Effector memory CD4-positive, alpha-beta T cell (primary cell): Measurements from ENCODE around the gene SELENOV.
"Not testable (repeated sequence)": the region's sequence is repeated elsewhere in the genome, so short reads cannot be mapped to it uniquely, and the experiment has no call there.

Experiments used
- DNase-seq, 3 donors: peaks; one replicate each; pipeline ENCODE4 v3.0.0-alpha.2; 2020
- H3K27ac ChIP-seq: 2 replicates; pipeline ENCODE4 v1.7.0; 2013; ENCODE audit warnings: mild to moderate bottlenecking, low read length, moderate library complexity; ENCODE audit not compliant: insufficient read depth, poor library complexity, severe bottlenecking
- H3K27me3 ChIP-seq: replicated peaks from 2 replicates; pipeline ENCODE4 v1.7.0; 2013; ENCODE audit warnings: mild to moderate bottlenecking, low read length; ENCODE audit not compliant: insufficient read depth, control insufficient read depth, poor library complexity, severe bottlenecking
- H3K36me3 ChIP-seq: 2 replicates; pipeline ENCODE4 v1.7.0; 2013; ENCODE audit warnings: mild to moderate bottlenecking, low read length, moderate library complexity; ENCODE audit not compliant: control insufficient read depth, insufficient read depth
- H3K4me1 ChIP-seq: 2 replicates; pipeline ENCODE4 v1.7.0; 2013; ENCODE audit warnings: low read length, mild to moderate bottlenecking; ENCODE audit not compliant: control insufficient read depth, insufficient read depth, poor library complexity, severe bottlenecking
- H3K4me3 ChIP-seq: 2 replicates; pipeline ENCODE4 v1.7.0; 2013; ENCODE audit warnings: low read length, low read depth, mild to moderate bottlenecking; ENCODE audit not compliant: insufficient read depth, poor library complexity, severe bottlenecking
- H3K9me3 ChIP-seq: 2 replicates; pipeline ENCODE4 v1.7.0; 2013; ENCODE audit warnings: mild to moderate bottlenecking, low read length, moderate library complexity; ENCODE audit not compliant: control insufficient read depth

The SELENOV gene

DNA sequence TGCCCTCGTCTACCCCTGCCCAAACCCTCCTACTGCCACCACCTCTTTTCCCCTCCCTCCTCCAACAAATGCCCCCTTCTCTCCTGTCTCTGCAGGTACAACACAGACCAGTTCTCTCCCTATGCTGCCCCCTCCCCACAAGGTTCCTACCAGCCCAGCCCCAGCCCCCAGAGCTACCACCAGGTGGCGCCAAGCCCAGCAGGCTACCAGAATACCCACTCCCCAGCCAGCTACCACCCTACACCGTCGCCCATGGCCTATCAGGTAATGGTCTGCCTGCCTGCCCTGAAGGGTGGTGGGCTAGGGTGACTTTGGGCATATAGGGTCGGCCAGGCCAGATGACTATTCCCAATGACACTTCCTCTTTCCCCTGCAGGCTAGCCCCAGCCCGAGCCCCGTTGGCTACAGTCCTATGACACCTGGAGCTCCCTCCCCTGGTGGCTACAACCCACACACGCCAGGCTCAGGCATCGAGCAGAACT is 40.8 kb upstream of the SELENOV start:
- Histone ChIP-seq H3K27ac (no peak overlapping the region), H3K4me3 (no peak overlapping the region), H3K27me3 (no peaks in the 10 kb centered on the region), H3K36me3 (peaks cover 68% of the 10 kb centered on the region), H3K9me3 (no peaks in the 10 kb centered on the region), H3K4me1 (no peaks in the 10 kb centered on the region)
- peak; percentile 37 to 52 (median 52) for DNase-seq

DNA sequence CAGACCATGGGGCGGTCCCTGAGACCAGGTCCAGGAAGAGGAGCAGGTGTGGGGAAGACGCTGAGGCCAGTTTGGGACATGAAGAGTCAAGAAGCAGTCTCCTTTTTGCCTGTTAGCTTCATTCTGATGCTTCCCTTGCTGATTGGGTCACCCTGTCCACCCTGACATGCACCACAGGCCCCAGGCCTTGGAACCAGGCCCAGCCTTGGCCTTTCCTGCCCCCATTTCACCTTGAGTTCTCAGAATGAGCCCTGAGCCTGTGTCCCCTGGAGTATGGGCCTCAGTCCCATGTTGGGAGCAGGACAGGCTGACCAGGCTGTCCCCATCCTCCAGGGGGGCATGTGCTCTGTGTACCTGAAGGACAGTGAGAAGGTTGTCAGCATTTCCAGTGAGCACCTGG is 39.2 kb upstream of the SELENOV start:
- no peak for DNase-seq
- H3K4me3 ChIP-seq, result no peak overlapping the region
- H3K27me3 ChIP-seq, result no peaks in the 10 kb centered on the region
- H3K27ac ChIP-seq, result no peak overlapping the region
- no peaks in the 10 kb centered on the region for H3K9me3 ChIP-seq
- peaks cover 4% of the 10 kb centered on the region for H3K4me1 ChIP-seq
- peaks cover 52% of the 10 kb centered on the region for H3K36me3 ChIP-seq

DNA sequence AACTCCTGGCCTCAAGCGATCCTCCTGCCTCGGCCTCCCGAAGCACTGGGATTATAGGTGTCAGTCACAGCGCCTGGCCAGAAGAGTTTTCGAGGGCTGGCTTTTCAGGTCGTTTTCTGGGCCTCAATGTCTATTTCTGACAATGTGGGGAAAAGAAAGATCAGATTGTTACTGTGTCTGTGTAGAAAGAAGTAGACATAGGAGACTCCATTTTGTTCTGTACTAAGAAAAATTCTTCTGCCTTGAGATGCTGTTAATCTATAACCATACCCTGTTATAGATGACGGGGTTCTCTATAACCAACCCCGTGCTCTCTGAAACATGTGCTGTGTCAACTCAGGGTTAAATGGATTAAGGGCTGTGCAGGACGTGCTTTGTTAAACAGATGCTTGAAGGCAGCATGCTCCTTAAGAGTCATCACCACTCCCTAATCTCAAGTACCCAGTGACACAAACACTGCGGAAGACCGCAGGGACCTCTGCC is 35.6 kb upstream of the SELENOV start:
- Histone ChIP-seq H3K36me3 (peaks cover 17% of the 10 kb centered on the region), H3K4me1 (peaks cover 14% of the 10 kb centered on the region)
- not testable (repeated sequence) for H3K27me3 ChIP-seq, H3K27ac ChIP-seq, H3K9me3 ChIP-seq, H3K4me3 ChIP-seq, DNase-seq

DNA sequence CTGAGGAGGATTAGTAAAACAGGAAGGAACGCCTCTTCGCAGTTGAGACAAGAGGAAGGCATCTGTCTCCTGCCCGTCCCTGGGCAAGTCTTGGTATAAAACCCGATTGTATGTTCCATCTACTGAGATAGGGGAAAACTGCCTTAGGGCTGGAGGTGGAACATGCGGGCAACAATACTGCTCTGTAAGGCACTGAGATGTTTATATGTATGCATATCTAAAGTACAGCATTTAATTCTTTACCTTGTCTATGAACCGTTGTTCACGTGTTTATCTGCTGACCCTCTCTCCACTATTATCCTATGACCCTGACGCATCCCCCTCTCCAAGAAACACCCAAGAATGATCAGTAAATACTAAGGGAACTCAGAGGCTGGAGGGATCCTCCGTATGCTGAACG is 35.0 kb upstream of the SELENOV start:
- H3K9me3 ChIP-seq, result no peaks in the 10 kb centered on the region
- H3K27me3 ChIP-seq, result no peaks in the 10 kb centered on the region
- H3K4me1 ChIP-seq, result peaks cover 14% of the 10 kb centered on the region
- H3K36me3 ChIP-seq, result peaks cover 11% of the 10 kb centered on the region
- H3K4me3 ChIP-seq, result peak overlapping the region; percentile 91
- peak overlapping the region; percentile 79 for H3K27ac ChIP-seq
- DNase-seq, result no peak

DNA sequence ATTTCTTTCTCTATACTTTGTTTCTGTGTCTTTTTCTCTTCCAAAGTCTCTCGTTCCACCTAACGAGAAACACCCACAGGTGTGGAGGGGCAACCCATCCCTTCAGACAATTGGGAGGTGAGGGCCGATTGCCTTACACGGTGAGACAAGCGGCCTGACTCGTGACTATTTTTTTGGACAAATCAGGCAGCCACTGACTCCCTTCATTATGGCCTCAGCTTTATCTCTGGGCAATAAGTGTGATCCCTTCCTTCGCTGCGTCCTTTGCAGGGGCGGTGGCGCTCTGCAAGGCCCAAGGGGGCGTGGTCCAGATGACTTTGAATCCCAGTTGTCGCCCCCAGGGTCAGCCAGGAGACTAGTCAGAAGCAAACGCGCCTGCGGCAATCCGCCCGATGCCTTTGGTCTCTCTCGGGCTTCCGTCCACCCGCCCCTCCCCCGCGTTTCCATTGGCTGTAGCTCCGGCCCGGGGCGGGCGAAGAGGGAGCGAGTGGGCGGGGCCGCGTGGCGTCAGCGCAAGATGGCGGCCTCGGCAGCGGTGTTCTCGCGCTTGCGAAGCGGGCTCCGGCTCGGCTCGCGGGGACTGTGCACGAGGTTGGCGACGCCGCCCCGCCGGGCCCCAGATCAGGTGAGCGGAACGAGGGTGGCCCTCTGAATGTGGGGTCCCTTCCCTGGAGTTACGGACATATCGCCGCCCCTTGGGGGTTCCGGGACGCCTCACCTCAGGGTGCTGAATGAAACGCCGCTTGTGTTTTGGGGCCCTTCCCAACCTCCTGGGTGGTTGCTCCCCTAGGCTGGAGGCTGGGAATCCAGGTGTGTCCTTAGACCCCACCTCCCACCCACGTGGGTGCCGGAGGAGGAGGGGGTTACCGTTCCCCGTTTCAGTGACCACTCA is 34.4 kb upstream of the SELENOV start, which contains the start of gene TIMM50:
Gene TIMM50 (plus strand): TSS at position 502 of the 892 bp plus-strand sequence. CDS start 16 bp downstream, at position 518.
- Histone ChIP-seq H3K27ac (peak within 1 kb of the TSS; percentile 79), H3K9me3 (no peaks in the 10 kb centered on the region), H3K4me3 (peak within 1 kb of the TSS; percentile 91), H3K4me1 (peaks cover 14% of the 10 kb centered on the region), H3K27me3 (no peaks in the 10 kb centered on the region), H3K36me3 (peaks cover 13% of the 10 kb centered on the region)
- DNase-seq, result peak; percentile 91 to 95 (median 93)

DNA sequence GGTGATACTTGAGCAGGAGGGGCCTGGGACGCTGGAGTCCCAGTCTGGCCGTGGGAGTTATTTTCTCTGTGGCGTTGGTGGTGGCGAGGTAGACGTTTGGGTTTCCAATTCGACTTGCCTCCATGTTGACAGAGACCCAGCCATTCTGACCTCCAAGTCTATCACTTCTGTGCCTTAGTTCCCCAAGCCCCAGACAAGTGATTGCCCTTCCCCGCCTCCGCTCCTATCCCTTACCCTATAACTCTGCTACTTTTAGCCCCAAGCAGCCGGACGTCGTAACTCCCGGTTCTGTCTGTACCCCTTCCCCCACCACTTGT is 33.8 kb upstream of the SELENOV start:
- H3K4me3 ChIP-seq, result peak overlapping the region; percentile 91
- H3K9me3 ChIP-seq, result no peaks in the 10 kb centered on the region
- peaks cover 14% of the 10 kb centered on the region for H3K4me1 ChIP-seq
- DNase-seq, result no peak
- H3K27me3 ChIP-seq, result no peaks in the 10 kb centered on the region
- H3K27ac ChIP-seq, result peak overlapping the region; percentile 79
- peaks cover 15% of the 10 kb centered on the region for H3K36me3 ChIP-seq

DNA sequence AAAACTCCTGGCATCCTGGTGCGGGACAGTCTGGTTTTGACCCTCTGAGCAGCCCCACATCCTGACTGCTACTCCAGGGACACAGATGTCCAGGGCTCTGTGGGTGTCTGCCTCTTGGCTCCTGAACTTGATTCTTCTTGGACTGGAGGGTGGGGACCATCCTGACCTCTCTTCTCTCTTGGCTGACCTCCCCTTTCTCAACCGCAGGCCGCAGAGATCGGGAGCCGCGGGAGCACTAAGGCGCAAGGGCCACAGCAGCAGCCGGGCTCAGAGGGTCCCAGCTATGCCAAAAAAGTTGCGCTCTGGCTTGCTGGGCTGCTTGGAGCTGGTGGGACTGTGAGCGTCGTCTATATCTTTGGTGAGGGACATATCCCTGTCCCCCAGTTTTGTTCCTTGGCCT is 33.3 kb upstream of the SELENOV start:
- Histone ChIP-seq H3K27me3 (no peaks in the 10 kb centered on the region), H3K36me3 (peaks cover 14% of the 10 kb centered on the region)

DNA sequence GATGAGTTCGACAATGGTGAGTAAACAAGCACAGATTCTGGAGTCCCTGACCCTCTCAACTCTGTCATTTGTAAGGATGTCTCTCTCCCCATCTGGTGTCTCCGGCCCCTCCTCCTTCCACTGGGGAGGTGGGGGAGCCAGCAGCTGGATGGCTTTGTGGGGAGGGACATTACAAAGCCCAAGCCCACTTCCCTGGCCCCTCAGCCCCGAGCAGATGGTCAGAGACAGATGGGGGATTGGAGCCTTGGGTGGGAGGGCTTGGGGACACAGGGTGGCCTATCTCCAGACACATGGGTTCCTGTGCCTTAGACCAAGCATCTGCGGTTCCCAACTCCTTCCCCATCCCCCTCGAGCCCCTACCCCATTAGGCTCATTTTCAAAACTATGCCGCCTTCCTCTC is 31.8 kb upstream of the SELENOV start:
- no peak overlapping the region for H3K4me3 ChIP-seq
- H3K27ac ChIP-seq, result no peak overlapping the region
- H3K4me1 ChIP-seq, result peaks cover 14% of the 10 kb centered on the region
- no peaks in the 10 kb centered on the region for H3K27me3 ChIP-seq
- peaks cover 22% of the 10 kb centered on the region for H3K36me3 ChIP-seq
- no peak for DNase-seq
- no peaks in the 10 kb centered on the region for H3K9me3 ChIP-seq

More for the DNA sequence above, 33.3 kb upstream of the SELENOV start:
- H3K27ac ChIP-seq, result peak overlapping the region; percentile 79
- peaks cover 14% of the 10 kb centered on the region for H3K4me1 ChIP-seq
- H3K4me3 ChIP-seq, result peak overlapping the region; percentile 91
- DNase-seq, result no peak
- H3K9me3 ChIP-seq, result no peaks in the 10 kb centered on the region

DNA sequence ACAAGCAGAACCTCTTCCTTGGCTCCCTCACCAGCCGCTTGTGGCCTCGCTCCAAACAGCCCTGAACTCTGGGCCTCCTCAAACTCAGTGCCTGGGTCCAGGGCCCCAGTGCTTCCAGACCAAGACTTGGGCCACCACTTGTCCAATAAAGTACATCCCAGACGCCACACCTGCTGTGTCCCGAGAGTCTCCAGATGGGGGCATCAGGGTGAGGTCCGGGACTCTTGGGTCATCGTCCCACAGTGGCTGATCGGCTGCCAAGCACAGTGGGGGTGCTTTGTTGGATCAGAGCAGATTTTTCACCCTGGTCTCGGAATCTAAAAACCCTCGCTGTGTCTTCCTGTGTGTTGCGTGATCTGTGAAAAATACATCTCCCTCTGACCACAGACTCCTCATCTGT is 25.2 kb upstream of the SELENOV start:
- Histone ChIP-seq H3K4me1 (no peaks in the 10 kb centered on the region), H3K4me3 (no peak overlapping the region), H3K36me3 (peaks cover 47% of the 10 kb centered on the region), H3K27ac (no peak overlapping the region), H3K27me3 (no peaks in the 10 kb centered on the region), H3K9me3 (no peaks in the 10 kb centered on the region)
- DNase-seq, result no peak

DNA sequence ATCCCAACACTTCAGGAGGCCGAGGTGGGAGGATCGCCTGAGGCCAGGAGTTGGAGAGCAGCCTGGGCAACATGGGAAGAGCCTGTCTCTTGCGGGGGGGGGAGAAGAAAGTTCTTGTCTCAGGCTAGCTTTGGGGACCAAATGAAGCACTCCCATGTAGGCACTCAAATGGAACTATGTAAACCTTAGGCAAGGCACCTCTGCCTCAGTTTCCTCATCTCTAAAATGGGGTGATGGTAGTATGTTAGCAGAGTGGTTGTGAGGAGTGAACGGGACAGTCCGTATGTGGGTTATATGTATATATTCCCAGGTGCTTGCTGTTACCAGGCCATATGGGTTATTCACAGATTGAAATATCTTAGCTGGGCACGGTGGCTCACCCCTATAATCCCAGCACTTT is 22.7 kb upstream of the SELENOV start:
- H3K9me3 ChIP-seq, result no peaks in the 10 kb centered on the region
- no peaks in the 10 kb centered on the region for H3K4me1 ChIP-seq
- H3K36me3 ChIP-seq, result peaks cover 29% of the 10 kb centered on the region
- no peak overlapping the region for H3K27ac ChIP-seq
- no peaks in the 10 kb centered on the region for H3K27me3 ChIP-seq
- DNase-seq, result no peak
- H3K4me3 ChIP-seq, result no peak overlapping the region
